CD4-positive, alpha-beta memory T cell (primary cell): ENCODE results near the gene KLK6. TPM values are rescaled to one million over a fixed set of nuclear protein-coding genes. Genes with fewer than 3 reads are reported as not detected.

Source experiments
- CTCF ChIA-PET: fragments of 350-600 bp; sonication (Branson Sonifier 250); formaldehyde crosslinking; loops from one replicate; lab custom pipeline; 2021; ENCODE audit warnings: inconsistent platforms; ENCODE audit not compliant: partially characterized antibody; lab: Charles Lee
- POLR2A ChIA-PET: fragments of 350-600 bp; sonication (Branson Sonifier 250); formaldehyde crosslinking; loops from one replicate; lab custom pipeline; 2021; ENCODE audit not compliant: partially characterized antibody; lab: Charles Lee
- DNase-seq, 5 donors: peaks; one replicate each; pipeline versions ENCODE4 v3.0.0 to v3.0.0-alpha.2; 2020 to 2022; ENCODE audit warnings: mixed read lengths in 1 of 5
- H3K27ac ChIP-seq: one replicate; pipeline ENCODE4 v1.7.0; 2013; ENCODE audit warnings: low read depth, low read length
- H3K27me3 ChIP-seq: 2 replicates; pipeline ENCODE4 v1.7.0; 2013; ENCODE audit warnings: mild to moderate bottlenecking, low read length, moderate library complexity; ENCODE audit not compliant: insufficient read depth
- H3K36me3 ChIP-seq: 2 replicates; pipeline ENCODE4 v1.7.0; 2013; ENCODE audit warnings: mild to moderate bottlenecking, low read length, moderate library complexity; ENCODE audit not compliant: insufficient read depth
- H3K4me1 ChIP-seq: 2 replicates; pipeline ENCODE4 v1.7.0; 2013; ENCODE audit warnings: mild to moderate bottlenecking, low read length, moderate library complexity; ENCODE audit not compliant: insufficient read depth
- H3K4me3 ChIP-seq, 2 donors: one replicate each; pipeline ENCODE4 v1.7.0; 2013; ENCODE audit warnings: low read length in 2 of 2, mild to moderate bottlenecking in 1 of 2
- H3K9me3 ChIP-seq, 2 donors: one replicate each; pipeline ENCODE4 v1.7.0; 2013; ENCODE audit warnings: low read length in 2 of 2, control low read depth in 1 of 2; ENCODE audit not compliant: control insufficient read depth in 1 of 2
- H3K27ac Mint-ChIP-seq, 7 donors: one replicate each; pipeline ENCODE4 v1.8.0; 2020 to 2021; ENCODE audit warnings: mixed read lengths in 7 of 7, mild to moderate bottlenecking in 6 of 7, inconsistent platforms in 3 of 7, moderate library complexity in 3 of 7
- H3K27me3 Mint-ChIP-seq, 2 donors: one replicate each; pipeline ENCODE4 v1.8.0; 2020 to 2021; ENCODE audit warnings: mixed read lengths in 2 of 2
- H3K36me3 Mint-ChIP-seq, 2 donors: one replicate each; pipeline ENCODE4 v1.8.0; 2020 to 2021; ENCODE audit warnings: mixed read lengths in 2 of 2, inconsistent platforms in 1 of 2, mild to moderate bottlenecking in 1 of 2
- H3K4me1 Mint-ChIP-seq, 4 donors: one replicate each; pipeline ENCODE4 v1.8.0; 2020 to 2021; ENCODE audit warnings: mixed read lengths in 4 of 4, mild to moderate bottlenecking in 1 of 4
- H3K4me3 Mint-ChIP-seq, 8 donors: one replicate each; pipeline ENCODE4 v1.8.0; 2020 to 2021; ENCODE audit warnings: mixed read lengths in 8 of 8, mild to moderate bottlenecking in 7 of 8, moderate library complexity in 6 of 8, inconsistent platforms in 3 of 8
- H3K9me3 Mint-ChIP-seq, 8 donors: one replicate each; pipeline ENCODE4 v1.8.0; 2020 to 2021; ENCODE audit warnings: mixed read lengths in 8 of 8, mild to moderate bottlenecking in 5 of 8, inconsistent platforms in 3 of 8, moderate library complexity in 1 of 8
- intact Hi-C: fragments of 100-400 bp; cut with micrococcal nuclease; formaldehyde crosslinking; loops from one replicate; pipeline ENCODE4 v1.15.1; 2023
- polyA plus RNA-seq, 2 donors: library from polyadenylated mRNA; unstranded; fragments of 300-500 nt; fragmentation: Illumina TruSeq; gene quantifications; one replicate each; pipeline ENCODE4 v1.2.3, GENCODE V29; 2021
- total RNA-seq, 2 experiments: library from RNA; stranded (reverse); gene quantifications; one replicate each; pipeline ENCODE4 v1.2.3, GENCODE V29; 2021

Gene KLK6
- total and polyA plus RNA-seq, 4 experiments from 2014 or later, result not detected

DNA sequence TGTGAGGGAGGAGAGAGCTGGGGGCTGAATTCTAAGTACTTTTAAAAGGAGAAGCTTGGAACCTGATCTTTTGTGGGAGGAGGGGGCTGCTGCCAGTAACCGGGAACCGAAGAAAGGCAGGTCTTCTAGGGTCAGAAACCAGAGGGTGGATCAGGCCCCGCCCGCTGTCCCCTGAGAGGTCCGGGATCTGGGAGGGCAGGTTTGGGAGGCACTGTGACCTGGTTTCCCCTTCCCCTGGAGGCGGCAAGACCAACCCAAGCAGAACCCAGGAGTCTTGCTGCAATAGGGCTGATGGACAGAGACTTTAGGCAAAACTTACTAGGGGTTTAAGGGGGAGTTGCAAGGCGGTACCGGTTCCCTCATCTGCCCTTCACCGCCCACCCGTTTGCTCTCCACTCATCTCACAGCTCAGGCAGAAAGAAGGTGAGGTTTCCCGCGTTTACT is 32.7 kb upstream of the KLK6 start:
- Mint-ChIP-seq H3K27me3 (peaks cover 15 to 24% of the 10 kb centered on the region in 2 donors), H3K9me3 (no peaks in the 10 kb centered on the region), H3K36me3 (no peaks in the 10 kb centered on the region), H3K4me1 (no peaks in the 10 kb centered on the region), H3K4me3 (no peak overlapping the region), H3K27ac (no peak overlapping the region)
- Histone ChIP-seq H3K27ac (no peak overlapping the region), H3K36me3 (no peaks in the 10 kb centered on the region), H3K4me3 (no peak overlapping the region), H3K4me1 (no peaks in the 10 kb centered on the region), H3K27me3 (no peaks in the 10 kb centered on the region), H3K9me3 (no peaks in the 10 kb centered on the region)
- ChIA-PET CTCF (interaction anchor here (0.6 kb wide), 1 partner anchor 10 kb away, joined by 3 read pairs; no protein-coding TSS in a partner anchor), POLR2A (no interaction called here)
- no peak for DNase-seq
- intact Hi-C loops, result no loop called here

DNA sequence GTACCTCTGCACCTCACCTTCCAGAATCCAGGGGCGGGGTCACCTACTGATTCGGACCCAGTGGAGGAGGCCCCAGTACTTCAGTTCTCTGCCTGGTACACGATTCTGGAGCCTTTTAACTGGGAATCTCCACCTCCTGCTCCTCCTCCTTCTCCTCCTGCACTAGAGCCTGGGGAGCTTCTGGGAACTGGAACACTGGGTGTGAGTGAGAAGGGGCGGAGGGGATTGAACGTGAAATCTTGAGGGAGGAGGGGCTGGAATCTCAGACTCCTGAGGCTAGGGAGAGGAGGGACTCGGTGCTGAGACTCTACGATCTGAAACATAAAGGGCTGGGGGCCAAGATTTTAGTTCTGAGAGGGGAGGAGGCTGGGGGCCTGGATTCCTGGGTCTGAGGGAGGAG is 32.1 kb upstream of the KLK6 start, which contains the start of gene KLK8:
TSS of gene KLK8 (minus strand) at position 90 of the 400 bp plus-strand sequence. CDS start 437 bp downstream, outside the sequence.
- Mint-ChIP-seq H3K36me3 (no peaks in the 10 kb centered on the region), H3K27me3 (peaks cover 15 to 27% of the 10 kb centered on the region in 2 donors), H3K4me3 (no peak within 1 kb of the TSS), H3K27ac (no peak within 1 kb of the TSS), H3K9me3 (no peaks in the 10 kb centered on the region), H3K4me1 (no peaks in the 10 kb centered on the region)
- CTCF ChIA-PET, result no interaction called here
- Histone ChIP-seq H3K4me3 (no peak within 1 kb of the TSS), H3K27me3 (no peaks in the 10 kb centered on the region), H3K27ac (no peak within 1 kb of the TSS), H3K4me1 (no peaks in the 10 kb centered on the region), H3K36me3 (no peaks in the 10 kb centered on the region), H3K9me3 (no peaks in the 10 kb centered on the region)
- DNase-seq, result no peak
- POLR2A ChIA-PET, result no interaction called here
- intact Hi-C loops, result no loop called here

DNA sequence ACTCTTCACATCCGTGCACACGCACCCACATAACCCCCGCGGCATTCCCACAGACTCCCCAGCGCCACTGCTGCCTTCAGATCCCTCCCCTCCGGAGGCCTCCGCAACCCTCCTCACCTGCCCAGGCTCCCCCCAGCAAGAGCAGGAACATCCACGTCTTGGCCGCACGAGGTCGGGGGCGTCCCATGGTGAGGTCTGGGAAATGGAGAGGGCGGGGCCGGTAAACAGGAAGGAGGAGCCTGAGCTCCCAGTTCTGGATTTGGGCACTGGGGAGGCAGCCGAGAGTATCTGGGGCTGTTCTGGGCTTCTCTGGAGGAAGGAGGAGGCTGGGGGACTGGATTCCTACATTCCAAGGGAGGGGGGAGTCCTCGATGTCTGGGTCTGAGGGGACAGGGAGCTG is 31.6 kb upstream of the KLK6 start:
- DNase-seq, result no peak
- Mint-ChIP-seq H3K27me3 (peaks cover 15 to 25% of the 10 kb centered on the region in 2 donors), H3K36me3 (no peaks in the 10 kb centered on the region), H3K27ac (no peak overlapping the region), H3K4me3 (no peak overlapping the region), H3K4me1 (no peaks in the 10 kb centered on the region), H3K9me3 (no peaks in the 10 kb centered on the region)
- Histone ChIP-seq H3K4me1 (no peaks in the 10 kb centered on the region), H3K4me3 (no peak overlapping the region), H3K36me3 (no peaks in the 10 kb centered on the region), H3K27ac (no peak overlapping the region), H3K27me3 (no peaks in the 10 kb centered on the region), H3K9me3 (no peaks in the 10 kb centered on the region)
- ChIA-PET POLR2A (no interaction called here), CTCF (no interaction called here)
- intact Hi-C loops, result no loop called here

DNA sequence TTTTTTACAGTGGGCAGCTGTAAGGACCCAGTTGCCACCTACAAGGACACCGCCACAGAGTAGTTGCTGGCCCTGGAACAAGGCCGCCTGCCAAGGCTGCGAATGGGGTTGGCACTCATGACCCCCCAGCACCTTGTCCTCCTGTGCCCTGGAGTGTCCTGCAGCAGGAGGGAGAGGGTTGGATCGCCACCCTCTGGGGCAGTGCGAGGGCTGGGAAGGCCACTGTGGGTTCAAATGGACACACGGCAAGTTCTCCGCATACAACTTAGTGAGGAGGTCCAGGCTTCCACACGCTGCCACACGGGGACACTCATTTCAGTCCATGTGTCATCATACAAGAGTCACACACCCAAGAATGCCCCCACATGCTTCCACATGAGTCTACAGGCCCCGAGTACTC is 31.0 kb upstream of the KLK6 start:
- intact Hi-C loops, result no loop called here
- no peaks in the 10 kb centered on the region for H3K9me3 Mint-ChIP-seq
- H3K4me3 Mint-ChIP-seq, result no peak overlapping the region
- H3K36me3 Mint-ChIP-seq, result no peaks in the 10 kb centered on the region
- no peaks in the 10 kb centered on the region for H3K4me1 Mint-ChIP-seq
- no peaks in the 10 kb centered on the region for H3K4me1 ChIP-seq
- no peaks in the 10 kb centered on the region for H3K9me3 ChIP-seq
- no peak overlapping the region for H3K27ac Mint-ChIP-seq
- no peak overlapping the region for H3K4me3 ChIP-seq
- POLR2A ChIA-PET, result no interaction called here
- H3K36me3 ChIP-seq, result no peaks in the 10 kb centered on the region
- H3K27me3 Mint-ChIP-seq, result peaks cover 16 to 27% of the 10 kb centered on the region in 2 donors
- no peak overlapping the region for H3K27ac ChIP-seq
- H3K27me3 ChIP-seq, result no peaks in the 10 kb centered on the region
- DNase-seq, result no peak
- CTCF ChIA-PET, result no interaction called here

DNA sequence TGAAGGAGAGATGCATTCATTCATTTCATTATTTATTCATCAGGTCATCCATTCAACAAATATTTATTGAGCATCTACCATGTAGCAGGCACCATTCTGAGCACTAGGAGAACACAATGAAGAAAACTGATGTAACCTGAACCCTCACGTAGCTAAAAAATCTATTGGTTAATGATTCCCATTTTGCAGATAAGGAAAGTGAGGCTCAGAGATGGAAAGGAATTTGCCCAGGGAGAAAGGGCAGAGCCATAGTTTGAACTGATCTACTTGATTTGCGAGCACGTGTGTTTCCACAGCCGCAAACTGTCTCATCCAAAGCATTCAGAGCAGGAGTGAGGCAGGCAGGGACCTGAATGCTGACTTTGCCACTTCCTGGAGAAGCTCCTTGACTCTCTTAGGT is 29.3 kb upstream of the KLK6 start:
- no peak overlapping the region for H3K27ac Mint-ChIP-seq
- no peaks in the 10 kb centered on the region for H3K36me3 Mint-ChIP-seq

DNA sequence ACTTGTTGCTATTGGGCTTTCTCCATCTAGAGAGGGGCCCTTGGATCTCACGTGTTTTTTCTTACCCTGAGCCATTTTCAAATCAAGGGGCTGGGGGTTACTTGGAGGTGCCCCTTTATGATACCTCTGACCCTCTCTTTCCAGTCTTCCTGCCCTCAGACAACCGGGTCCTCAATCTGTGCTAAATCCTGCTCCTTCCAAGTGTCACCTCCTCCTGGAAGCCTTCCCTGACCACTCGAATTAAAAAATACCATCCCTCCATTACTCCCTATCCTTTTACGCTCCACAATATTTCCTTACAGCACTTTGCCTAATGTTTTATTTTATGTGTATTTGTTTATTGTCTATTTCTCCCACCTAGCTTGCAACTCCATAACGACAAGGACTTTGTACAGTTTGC is 28.7 kb upstream of the KLK6 start:
- no peaks in the 10 kb centered on the region for H3K4me1 ChIP-seq
- ChIA-PET POLR2A (no interaction called here), CTCF (interaction anchor here (0.6 kb wide), 1 partner anchor 23 kb away, joined by 3 read pairs; no protein-coding TSS in a partner anchor)
- peaks cover 12 to 24% of the 10 kb centered on the region in 2 donors for H3K27me3 Mint-ChIP-seq
- intact Hi-C loops, result no loop called here
- H3K9me3 Mint-ChIP-seq, result peaks cover 0 to 2% (median 0%) of the 10 kb centered on the region in 8 donors
- no peaks in the 10 kb centered on the region for H3K27me3 ChIP-seq
- H3K36me3 ChIP-seq, result no peaks in the 10 kb centered on the region
- DNase-seq, result no peak
- H3K27ac Mint-ChIP-seq, result no peak overlapping the region
- no peak overlapping the region for H3K27ac ChIP-seq
- no peak overlapping the region for H3K4me3 Mint-ChIP-seq
- no peak overlapping the region for H3K4me3 ChIP-seq
- H3K36me3 Mint-ChIP-seq, result no peaks in the 10 kb centered on the region
- H3K4me1 Mint-ChIP-seq, result no peaks in the 10 kb centered on the region
- H3K9me3 ChIP-seq, result no peaks in the 10 kb centered on the region

More for the DNA sequence above, 29.3 kb upstream of the KLK6 start:
- Histone ChIP-seq H3K27me3 (no peaks in the 10 kb centered on the region), H3K27ac (no peak overlapping the region), H3K36me3 (no peaks in the 10 kb centered on the region), H3K9me3 (no peaks in the 10 kb centered on the region), H3K4me1 (no peaks in the 10 kb centered on the region), H3K4me3 (no peak overlapping the region)
- CTCF ChIA-PET, result no interaction called here
- Mint-ChIP-seq H3K27me3 (peaks cover 13 to 25% of the 10 kb centered on the region in 2 donors), H3K9me3 (peaks cover 0 to 2% (median 0%) of the 10 kb centered on the region in 8 donors), H3K4me3 (no peak overlapping the region), H3K4me1 (no peaks in the 10 kb centered on the region)
- DNase-seq, result no peak
- intact Hi-C loops, result no loop called here
- POLR2A ChIA-PET, result no interaction called here

DNA sequence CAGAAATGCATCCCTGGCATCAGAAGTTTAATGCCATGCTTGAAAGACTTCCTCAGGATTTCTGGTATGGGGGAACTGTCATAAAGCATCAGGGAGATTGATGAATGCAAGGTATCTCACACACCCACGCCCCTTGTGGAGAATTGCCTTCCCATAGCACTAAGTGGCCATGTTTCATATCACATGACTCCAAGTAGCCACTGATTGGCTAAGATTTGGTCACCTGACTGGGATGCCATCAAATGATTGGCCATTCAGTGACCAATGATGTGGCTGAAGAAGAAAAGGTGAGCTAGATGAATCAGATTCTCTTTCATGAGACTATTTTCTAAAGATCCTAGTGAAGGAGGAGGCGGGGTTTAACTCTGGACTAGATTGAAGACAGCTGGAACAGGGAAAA is 24.7 kb upstream of the KLK6 start:
- Histone ChIP-seq H3K9me3 (no peaks in the 10 kb centered on the region), H3K27ac (no peak overlapping the region), H3K27me3 (peaks cover 3% of the 10 kb centered on the region), H3K4me1 (no peaks in the 10 kb centered on the region), H3K4me3 (no peak overlapping the region), H3K36me3 (no peaks in the 10 kb centered on the region)
- H3K9me3 Mint-ChIP-seq, result peaks cover 0 to 8% (median 0%) of the 10 kb centered on the region in 8 donors
- intact Hi-C loops, result no loop called here
- H3K4me1 Mint-ChIP-seq, result no peaks in the 10 kb centered on the region
- ChIA-PET CTCF (no interaction called here), POLR2A (no interaction called here)
- no peak overlapping the region for H3K27ac Mint-ChIP-seq
- DNase-seq, result no peak
- H3K4me3 Mint-ChIP-seq, result no peak overlapping the region
- peaks cover 18 to 31% of the 10 kb centered on the region in 2 donors for H3K27me3 Mint-ChIP-seq
- no peaks in the 10 kb centered on the region for H3K36me3 Mint-ChIP-seq

DNA sequence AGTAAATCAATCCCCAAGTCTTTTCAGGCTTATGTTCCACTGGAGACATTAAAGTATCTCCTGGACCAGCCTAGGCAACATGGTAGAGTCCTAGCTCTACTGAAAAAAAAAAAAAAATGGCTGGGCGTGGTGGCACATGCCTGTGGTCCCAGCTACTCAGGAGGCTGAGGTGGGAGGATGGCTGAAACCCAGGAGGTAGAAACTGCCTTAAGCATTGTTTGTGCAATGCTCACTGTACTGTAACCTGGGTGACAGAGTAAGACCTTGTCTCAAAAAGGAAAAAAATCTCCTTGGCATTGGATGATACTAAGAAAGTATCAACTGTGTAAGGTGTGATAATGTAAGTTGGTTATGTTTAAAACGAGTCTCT is 23.3 kb upstream of the KLK6 start:
- no peaks in the 10 kb centered on the region for H3K9me3 ChIP-seq
- Mint-ChIP-seq H3K36me3 (no peaks in the 10 kb centered on the region), H3K27me3 (peaks cover 21 to 35% of the 10 kb centered on the region in 2 donors), H3K4me1 (no peaks in the 10 kb centered on the region), H3K27ac (no peak overlapping the region), H3K4me3 (no peak overlapping the region), H3K9me3 (peaks cover 0 to 8% (median 0%) of the 10 kb centered on the region in 8 donors)
- ChIA-PET CTCF (no interaction called here), POLR2A (no interaction called here)
- no peak for DNase-seq
- no peak overlapping the region for H3K4me3 ChIP-seq
- H3K27ac ChIP-seq, result no peak overlapping the region
- H3K27me3 ChIP-seq, result peaks cover 3% of the 10 kb centered on the region
- no peaks in the 10 kb centered on the region for H3K4me1 ChIP-seq
- intact Hi-C loops, result no loop called here
- no peaks in the 10 kb centered on the region for H3K36me3 ChIP-seq
